A549 (cell line): Measurements from ENCODE around the gene AUTS2. TPM values are rescaled to one million over a fixed set of nuclear protein-coding genes. Genes with fewer than 3 reads are reported as not detected.

ENCODE experiments used
- ATAC-seq, 2 experiments: fragments of 200-7000 bp in 1 of 2; fragments of >200 bp in 1 of 2; cut with Nextera tagmentation in 1 of 2; cut with Tn5 transposase in 1 of 2; 3 replicates each; pipeline versions ENCODE4 v1.8.0 to v1.9.1; 2018 to 2020; ENCODE audit warnings: mild to moderate bottlenecking in 1 of 2, moderate library complexity in 1 of 2
- CTCF ChIA-PET: fragments of 300-600 bp; sonication (Branson Sonifier 250); formaldehyde crosslinking; extraction: SDS; loops from one replicate; lab custom pipeline; 2021; ENCODE audit warnings: antibody characterized with exemption, inconsistent platforms; lab: Yijun Ruan, JAX
- POLR2A ChIA-PET: fragments of 350-600 bp; formaldehyde crosslinking; extraction: SDS; loops from one replicate; lab custom pipeline; 2021; ENCODE audit warnings: antibody characterized with exemption, inconsistent platforms; lab: Yijun Ruan, JAX
- DNase-seq, 2 experiments: peaks; one replicate each; pipeline versions ENCODE4 v3.0.0 to v3.0.0-alpha.2; 2011 to 2016; ENCODE audit warnings: low read depth in 1 of 2, low spot score in 1 of 2
- FAIRE-seq: peaks from 2 replicates; lab custom pipeline; 2011; peaks lifted over from hg19 to GRCh38; lab: Jason Lieb, UNC
- H3K27ac ChIP-seq, 2 experiments: fragments of >200 bp; sonication (Bioruptor Twin); formaldehyde crosslinking; 3 replicates each; pipeline ENCODE4 v1.5.1; 2016 to 2017
- H3K4me1 ChIP-seq: fragments of >200 bp; sonication (Bioruptor Twin); formaldehyde crosslinking; 3 replicates; pipeline ENCODE4 v1.6.1; 2016
- H3K4me2 ChIP-seq: fragments of >200 bp; sonication (Bioruptor Twin); formaldehyde crosslinking; 3 replicates; pipeline ENCODE4 v1.6.1; 2016
- H3K4me3 ChIP-seq: fragments of >200 bp; sonication (Bioruptor Twin); formaldehyde crosslinking; 3 replicates; pipeline ENCODE4 v1.5.1; 2016
- H3K9me3 ChIP-seq: fragments of >200 bp; sonication (Bioruptor Twin); formaldehyde crosslinking; 3 replicates; pipeline ENCODE4 v1.6.1; 2016
- BHLHE40 ChIP-seq: IDR thresholded peaks from 2 replicates; pipeline ENCODE4 v1.6.1; 2012; ENCODE audit warnings: low read depth, low read length, inconsistent platforms
- CEBPB ChIP-seq, 2 experiments: fragments of >200 bp in 1 of 2; sonication (Bioruptor Twin) in 1 of 2; formaldehyde crosslinking in 1 of 2; IDR thresholded peaks; 2 replicates each; pipeline ENCODE4 v1.6.1; 2012 to 2016
- EHMT2 ChIP-seq: fragments of 200-600 bp; sonication (generic); IDR thresholded peaks from 2 replicates; pipeline ENCODE4 v1.6.1; 2016; ENCODE audit warnings: antibody characterized with exemption, low read depth, mild to moderate bottlenecking, moderate library complexity
- EP300 ChIP-seq, 2 experiments: fragments of >200 bp; sonication (Bioruptor Twin); formaldehyde crosslinking; IDR thresholded peaks; 2 replicates in 1 of 2; 3 replicates in 1 of 2; pipeline ENCODE4 v1.6.1; 2016 to 2017
- FOSL2 ChIP-seq, 2 experiments: fragments of 450-650 bp in 1 of 2; fragments of >200 bp in 1 of 2; sonication (Bioruptor Twin) in 1 of 2; formaldehyde crosslinking; IDR thresholded peaks; 2 replicates each; pipeline versions ENCODE4 v1.5.0 to v1.6.1; 2016 to 2020; ENCODE audit warnings: mild to moderate bottlenecking in 1 of 2, moderate library complexity in 1 of 2
- FOXS1 ChIP-seq: fragments of 250-450 bp; sonication (Bioruptor Pico); IDR thresholded peaks from 2 replicates; pipeline ENCODE4 v1.5.0; 2020; ENCODE audit warnings: mild to moderate bottlenecking, moderate library complexity
- HEYL ChIP-seq: fragments of 250-450 bp; sonication (Bioruptor Pico); IDR thresholded peaks from 2 replicates; pipeline ENCODE4 v1.8.0; 2021; ENCODE audit warnings: mild to moderate bottlenecking, moderate library complexity
- HOXB13 ChIP-seq: fragments of 250-450 bp; sonication (Bioruptor Pico); IDR thresholded peaks from 2 replicates; pipeline ENCODE4 v1.5.0; 2020; ENCODE audit warnings: low read depth, mild to moderate bottlenecking, moderate library complexity
- HOXB5 ChIP-seq: fragments of 250-450 bp; sonication (Bioruptor Pico); IDR thresholded peaks from 2 replicates; pipeline ENCODE4 v1.5.0; 2020; ENCODE audit warnings: mild to moderate bottlenecking, moderate library complexity
- JUN ChIP-seq, 2 experiments: fragments of >200 bp; sonication (Bioruptor Twin); formaldehyde crosslinking; IDR thresholded peaks; 2 replicates in 1 of 2; 3 replicates in 1 of 2; pipeline ENCODE4 v1.6.1; 2016 to 2017
- MYC ChIP-seq: IDR thresholded peaks from 2 replicates; pipeline ENCODE4 v1.6.1; 2012; ENCODE audit warnings: mild to moderate bottlenecking, inconsistent platforms, low read length, improper control_type of control experiment, borderline replicate concordance
- POLR2A ChIP-seq: IDR thresholded peaks from 2 replicates; pipeline ENCODE4 v1.6.1; 2012; ENCODE audit warnings: mild to moderate bottlenecking, low read length
- RAD21 ChIP-seq, 2 experiments: fragments of >200 bp in 1 of 2; sonication (Bioruptor Twin) in 1 of 2; formaldehyde crosslinking in 1 of 2; IDR thresholded peaks in 1 of 2; conservative IDR thresholded peaks in 1 of 2; 2 replicates in 1 of 2; 3 replicates in 1 of 2; pipeline ENCODE4 v1.6.1; 2012 to 2018; ENCODE audit warnings: inconsistent platforms in 1 of 2
- RFX5 ChIP-seq: fragments of 450-650 bp; IDR thresholded peaks from 2 replicates; pipeline ENCODE4 v1.7.1; 2014; ENCODE audit warnings: antibody characterized with exemption, mild to moderate bottlenecking, moderate library complexity
- RNF2 ChIP-seq: fragments of 200-600 bp; sonication (generic); IDR thresholded peaks from 2 replicates; pipeline ENCODE4 v1.6.1; 2016; ENCODE audit warnings: low read depth, mild to moderate bottlenecking, antibody characterized with exemption, moderate library complexity, borderline replicate concordance
- SREBF2 ChIP-seq: fragments of 450-650 bp; IDR thresholded peaks from 2 replicates; pipeline ENCODE4 v1.6.1; 2014; ENCODE audit warnings: mild to moderate bottlenecking, moderate library complexity
- TP53 ChIP-seq: fragments of 250-450 bp; sonication (Bioruptor Pico); IDR thresholded peaks from 2 replicates; pipeline ENCODE4 v1.5.0; 2021; ENCODE audit warnings: mild to moderate bottlenecking, moderate library complexity
- ZFP36 ChIP-seq: fragments of 450-650 bp; IDR thresholded peaks from 2 replicates; pipeline ENCODE4 v1.6.1; 2014; ENCODE audit warnings: borderline replicate concordance; ENCODE audit not compliant: partially characterized antibody
- whole genome bisulfite sequencing: methylation state at CpG from one replicate; pipeline ENCODE4 v1.1.6; 2017; ENCODE audit errors: missing lambda C conversion rate; 5-methylcytosine and 5-hydroxymethylcytosine counted together
- polyA plus RNA-seq, 4 experiments: library from polyadenylated mRNA; depleted of rRNA in 3 of 4; stranded (reverse); fragments of >200 nt; fragmentation: RNase III in 1 of 4; extraction: RNeasy Plus Mini Kit Qiagen cat#74134 plus additional on column Dnase treatment in 1 of 4; gene quantifications; 2 replicates in 3 of 4; 3 replicates in 1 of 4; pipeline ENCODE4 v1.2.3, GENCODE V29; 2011 to 2017
- TF ChIP-seq, protein P1 (sequence below): fragments of 250-450 bp; sonication (Bioruptor Pico); IDR thresholded peaks from 2 replicates; pipeline ENCODE4 v1.5.0; 2021; ENCODE audit warnings: mild to moderate bottlenecking, moderate library complexity, borderline replicate concordance
- TF ChIP-seq, protein P2 (sequence below): fragments of 450-650 bp; IDR thresholded peaks from 2 replicates; pipeline ENCODE4 v1.6.1; 2014; ENCODE audit warnings: antibody characterized with exemption
- TF ChIP-seq, protein P3 (sequence below): IDR thresholded peaks from 2 replicates; pipeline ENCODE4 v1.6.1; 2012
- TF ChIP-seq, protein P4 (sequence below): fragments of >200 bp; sonication (Bioruptor Twin); formaldehyde crosslinking; IDR thresholded peaks from 2 replicates; pipeline ENCODE4 v1.6.1; 2016
- TF ChIP-seq, protein P5 (sequence below): IDR thresholded peaks from 2 replicates; pipeline ENCODE4 v1.6.1; 2012; ENCODE audit warnings: low read depth, borderline replicate concordance
- TF ChIP-seq, protein P6 (sequence below): fragments of 250-450 bp; sonication (Bioruptor Pico); IDR thresholded peaks from 2 replicates; pipeline ENCODE4 v1.5.0; 2020; ENCODE audit warnings: low read depth, mild to moderate bottlenecking, moderate library complexity

AUTS2 gene
- polyA plus RNA-seq, 2 of the 4 experiments (the other 2 are of a cell fraction) = 1.6 to 3.6 TPM

DNA sequence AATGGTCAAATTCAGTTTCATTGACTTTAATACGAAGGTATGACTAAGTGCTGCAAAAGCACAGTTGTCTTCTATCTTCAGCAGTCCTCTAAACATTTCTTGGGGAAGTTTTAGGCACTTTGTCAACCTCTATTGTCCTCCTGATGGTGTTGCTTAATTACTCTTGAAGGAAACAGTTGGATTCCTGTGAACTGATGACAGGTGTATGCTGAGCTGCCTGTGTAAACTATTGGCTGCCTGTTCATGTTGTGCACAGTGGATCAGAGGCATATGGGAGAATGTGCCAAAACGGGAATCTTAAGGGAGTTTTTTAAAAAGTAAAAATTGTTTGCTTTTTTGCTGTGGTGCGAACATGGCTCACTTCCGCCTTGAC, 221.0 kb downstream of the AUTS2 start (continued):
- no peak for TF ChIP-seq RNF2
- TF ChIP-seq SREBF2 = no peak

DNA sequence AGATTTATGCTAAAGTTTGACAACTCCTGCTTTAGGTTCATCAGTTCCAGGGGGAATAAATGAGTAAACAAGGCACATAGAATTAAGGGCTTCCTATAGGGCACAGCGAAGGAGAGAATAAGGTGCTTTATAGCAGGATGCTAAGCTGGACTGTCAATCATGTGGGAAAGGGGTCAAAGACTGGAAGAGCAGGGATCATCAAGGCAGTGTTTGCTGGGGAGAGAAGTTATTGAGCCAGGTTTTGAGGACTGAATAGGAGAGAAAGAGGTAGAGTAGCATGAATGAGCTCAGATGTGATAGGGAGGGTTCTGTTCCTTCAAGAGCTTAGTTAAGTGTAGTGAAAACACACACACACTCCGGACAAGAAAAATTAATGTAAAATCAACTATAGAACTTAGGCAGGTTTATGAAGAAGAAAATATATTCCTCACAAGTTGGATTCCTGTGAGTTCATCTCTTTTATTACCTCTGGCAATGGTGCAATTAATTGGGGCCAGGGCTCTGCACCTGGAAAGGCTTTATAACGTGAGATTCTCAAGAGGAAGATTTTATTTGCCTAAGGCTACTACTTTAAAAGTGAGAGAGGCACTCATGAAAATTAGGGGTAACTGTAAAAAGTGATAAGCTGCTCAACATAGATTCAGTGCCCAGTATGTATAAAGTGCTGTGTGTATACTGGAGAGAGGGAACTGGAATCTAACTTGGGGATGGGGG, 222.4 kb downstream of the AUTS2 start:
- WGBS = 55% methylated on average over 3 of the region's 3 CpGs
- no peak for TF ChIP-seq FOSL2 (IDR thresholded peaks at IDR 0.05)
- TF ChIP-seq FOSL2 (CRISPR knock-in tag; IDR thresholded peaks at IDR 0.05) = no peak
- no peak for TF ChIP-seq RFX5
- no peak for TF ChIP-seq POLR2A
- TF ChIP-seq, protein P1, sequence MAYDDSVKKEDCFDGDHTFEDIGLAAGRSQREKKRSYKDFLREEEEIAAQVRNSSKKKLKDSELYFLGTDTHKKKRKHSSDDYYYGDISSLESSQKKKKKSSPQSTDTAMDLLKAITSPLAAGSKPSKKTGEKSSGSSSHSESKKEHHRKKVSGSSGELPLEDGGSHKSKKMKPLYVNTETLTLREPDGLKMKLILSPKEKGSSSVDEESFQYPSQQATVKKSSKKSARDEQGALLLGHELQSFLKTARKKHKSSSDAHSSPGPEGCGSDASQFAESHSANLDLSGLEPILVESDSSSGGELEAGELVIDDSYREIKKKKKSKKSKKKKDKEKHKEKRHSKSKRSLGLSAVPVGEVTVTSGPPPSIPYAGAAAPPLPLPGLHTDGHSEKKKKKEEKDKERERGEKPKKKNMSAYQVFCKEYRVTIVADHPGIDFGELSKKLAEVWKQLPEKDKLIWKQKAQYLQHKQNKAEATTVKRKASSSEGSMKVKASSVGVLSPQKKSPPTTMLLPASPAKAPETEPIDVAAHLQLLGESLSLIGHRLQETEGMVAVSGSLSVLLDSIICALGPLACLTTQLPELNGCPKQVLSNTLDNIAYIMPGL (CRISPR knock-in tag) = no peak
- TF ChIP-seq RAD21 (conservative IDR thresholded peaks at IDR 0.05 in 1 of 2, IDR thresholded peaks at IDR 0.05 in 1 of 2) = no peak
- TF ChIP-seq, protein P2, sequence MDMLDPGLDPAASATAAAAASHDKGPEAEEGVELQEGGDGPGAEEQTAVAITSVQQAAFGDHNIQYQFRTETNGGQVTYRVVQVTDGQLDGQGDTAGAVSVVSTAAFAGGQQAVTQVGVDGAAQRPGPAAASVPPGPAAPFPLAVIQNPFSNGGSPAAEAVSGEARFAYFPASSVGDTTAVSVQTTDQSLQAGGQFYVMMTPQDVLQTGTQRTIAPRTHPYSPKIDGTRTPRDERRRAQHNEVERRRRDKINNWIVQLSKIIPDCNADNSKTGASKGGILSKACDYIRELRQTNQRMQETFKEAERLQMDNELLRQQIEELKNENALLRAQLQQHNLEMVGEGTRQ = no peak
- TF ChIP-seq HOXB13 (CRISPR knock-in tag) = no peak
- no peak for TF ChIP-seq JUN (IDR thresholded peaks at IDR 0.05)
- TF ChIP-seq, protein P3, sequence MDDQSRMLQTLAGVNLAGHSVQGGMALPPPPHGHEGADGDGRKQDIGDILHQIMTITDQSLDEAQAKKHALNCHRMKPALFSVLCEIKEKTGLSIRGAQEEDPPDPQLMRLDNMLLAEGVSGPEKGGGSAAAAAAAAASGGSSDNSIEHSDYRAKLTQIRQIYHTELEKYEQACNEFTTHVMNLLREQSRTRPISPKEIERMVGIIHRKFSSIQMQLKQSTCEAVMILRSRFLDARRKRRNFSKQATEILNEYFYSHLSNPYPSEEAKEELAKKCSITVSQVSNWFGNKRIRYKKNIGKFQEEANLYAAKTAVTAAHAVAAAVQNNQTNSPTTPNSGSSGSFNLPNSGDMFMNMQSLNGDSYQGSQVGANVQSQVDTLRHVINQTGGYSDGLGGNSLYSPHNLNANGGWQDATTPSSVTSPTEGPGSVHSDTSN = no peak
- TF ChIP-seq EP300 (IDR thresholded peaks at IDR 0.05) = no peak
- TF ChIP-seq ZFP36 = no peak
- TF ChIP-seq HOXB5 = no peak
- TF ChIP-seq, protein P4, sequence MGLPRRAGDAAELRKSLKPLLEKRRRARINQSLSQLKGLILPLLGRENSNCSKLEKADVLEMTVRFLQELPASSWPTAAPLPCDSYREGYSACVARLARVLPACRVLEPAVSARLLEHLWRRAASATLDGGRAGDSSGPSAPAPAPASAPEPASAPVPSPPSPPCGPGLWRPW = no peak
- no peak for TF ChIP-seq RNF2
- TF ChIP-seq HEYL (CRISPR knock-in tag) = no peak
- TF ChIP-seq FOXS1 (CRISPR knock-in tag) = no peak
- TF ChIP-seq, protein P5, sequence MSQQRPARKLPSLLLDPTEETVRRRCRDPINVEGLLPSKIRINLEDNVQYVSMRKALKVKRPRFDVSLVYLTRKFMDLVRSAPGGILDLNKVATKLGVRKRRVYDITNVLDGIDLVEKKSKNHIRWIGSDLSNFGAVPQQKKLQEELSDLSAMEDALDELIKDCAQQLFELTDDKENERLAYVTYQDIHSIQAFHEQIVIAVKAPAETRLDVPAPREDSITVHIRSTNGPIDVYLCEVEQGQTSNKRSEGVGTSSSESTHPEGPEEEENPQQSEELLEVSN = no peak
- TF ChIP-seq, all 56 proteins: peak for 0
- H3K4me3 ChIP-seq = no peak overlapping the region
- ATAC-seq (no peak), DNase-seq (no peak), FAIRE-seq (no peak)
- H3K9me3 ChIP-seq = no peaks in the 10 kb centered on the region
- no peak overlapping the region for H3K27ac ChIP-seq
- POLR2A ChIA-PET = no interaction called here
- no peak overlapping the region for H3K4me2 ChIP-seq
- CTCF ChIA-PET = no interaction called here
- peaks cover 5% of the 10 kb centered on the region; the same call in 1 of the 3 replicates for H3K4me1 ChIP-seq

DNA sequence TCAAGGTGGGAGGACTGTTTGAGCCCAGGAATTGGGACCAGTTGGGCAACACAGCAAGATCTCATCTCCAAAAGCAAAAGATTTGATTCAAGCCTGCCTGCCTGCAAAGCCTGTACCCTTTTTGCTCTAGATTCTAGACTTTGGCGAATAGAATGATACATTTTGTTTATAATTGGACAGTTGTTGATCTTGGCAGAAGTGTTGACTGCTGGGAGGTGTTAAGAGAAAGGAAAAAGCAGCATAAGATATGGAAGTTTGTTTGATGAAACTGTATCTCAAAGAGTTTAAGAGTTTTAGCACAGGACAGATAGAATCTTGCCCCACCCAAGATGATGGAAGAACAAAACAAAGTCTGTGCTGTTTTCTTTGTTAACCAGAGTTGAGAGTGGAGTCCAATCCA, 224.1 kb downstream of the AUTS2 start:
- CTCF ChIA-PET = no interaction called here
- ATAC-seq (no peak), DNase-seq (no peak), FAIRE-seq (no peak)
- Histone ChIP-seq H3K4me1 (peaks cover 5% of the 10 kb centered on the region; the same call in 1 of the 3 replicates), H3K4me3 (no peak overlapping the region), H3K9me3 (no peaks in the 10 kb centered on the region), H3K4me2 (no peak overlapping the region), H3K27ac (no peak overlapping the region)
- POLR2A ChIA-PET = no interaction called here
- WGBS = 38% methylated on average over 1 of the region's 1 CpG
- no peak for TF ChIP-seq EHMT2
- TF ChIP-seq MYC = no peak
- TF ChIP-seq, protein P1 (CRISPR knock-in tag) = no peak
- TF ChIP-seq CEBPB (IDR thresholded peaks at IDR 0.05) = no peak
- no peak for TF ChIP-seq TP53 (CRISPR knock-in tag)
- TF ChIP-seq, protein P6, sequence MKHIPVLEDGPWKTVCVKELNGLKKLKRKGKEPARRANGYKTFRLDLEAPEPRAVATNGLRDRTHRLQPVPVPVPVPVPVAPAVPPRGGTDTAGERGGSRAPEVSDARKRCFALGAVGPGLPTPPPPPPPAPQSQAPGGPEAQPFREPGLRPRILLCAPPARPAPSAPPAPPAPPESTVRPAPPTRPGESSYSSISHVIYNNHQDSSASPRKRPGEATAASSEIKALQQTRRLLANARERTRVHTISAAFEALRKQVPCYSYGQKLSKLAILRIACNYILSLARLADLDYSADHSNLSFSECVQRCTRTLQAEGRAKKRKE (CRISPR knock-in tag) = no peak
- no peak for TF ChIP-seq BHLHE40
